ENCODE results near the gene HMSD.

Gene HMSD

GRCh38 chr18:63994783-63995399, 45.8 kb downstream of the HMSD start:
- DNase-seq (ENCODE audit: low spot score) = peak; percentile 31

GRCh38 chr18:63997041-63997440, 47.9 kb downstream of the HMSD start:
- no peak for DNase-seq (ENCODE audit: low spot score)

GRCh38 chr18:63997606-63998005, 48.5 kb downstream of the HMSD start:
- DNase-seq (ENCODE audit: low spot score) = no peak

- DNase-seq (ENCODE audit: low spot score) = no peak
Observed at GRCh38 chr18:63999871-64000270, 50.8 kb downstream of the HMSD start.

- no peak for DNase-seq (ENCODE audit: low spot score)
Observed at GRCh38 chr18:64002581-64002980, 53.5 kb downstream of the HMSD start.

GRCh38 chr18:64009305-64009704, 60.2 kb downstream of the HMSD start:
- DNase-seq (ENCODE audit: low spot score) = no peak
